ENCODE data around the gene FGF1. TPM values are rescaled to one million over a fixed set of nuclear protein-coding genes. Genes with fewer than 3 reads are reported as not detected.

Gene FGF1
- total RNA-seq, 1 donor from 2014 or later = 1.8 TPM

GRCh38 chr5:142642427-142642826 lies 43.5 kb downstream of the FGF1 start:
- DNase-seq (no peak), ATAC-seq (no peak)
- intact Hi-C loops (cut with DNase I) = no loop called here
- no peak overlapping the region for H3K27ac ChIP-seq
- no peak overlapping the region for H3K4me3 ChIP-seq
- no peaks in the 10 kb centered on the region for H3K9me3 ChIP-seq
- H3K36me3 ChIP-seq = no peaks in the 10 kb centered on the region
- no peaks in the 10 kb centered on the region for H3K27me3 ChIP-seq
- peaks cover 8% of the 10 kb centered on the region for H3K4me1 ChIP-seq
- no peak for TF ChIP-seq CTCF (IDR thresholded peaks at IDR 0.05)

- Histone ChIP-seq H3K27me3 (no peaks in the 10 kb centered on the region), H3K27ac (no peak overlapping the region), H3K36me3 (no peaks in the 10 kb centered on the region), H3K4me3 (no peak overlapping the region), H3K4me1 (peaks cover 8% of the 10 kb centered on the region), H3K9me3 (no peaks in the 10 kb centered on the region)
- intact Hi-C loops (cut with DNase I) = no loop called here
- ATAC-seq (no peak), DNase-seq (no peak)
- no peak for TF ChIP-seq CTCF (IDR thresholded peaks at IDR 0.05)
Measured at GRCh38 chr5:142641711-142642110, 44.2 kb downstream of the FGF1 start.

- Histone ChIP-seq H3K4me3 (no peak overlapping the region), H3K4me1 (peaks cover 8% of the 10 kb centered on the region), H3K27ac (no peak overlapping the region), H3K36me3 (no peaks in the 10 kb centered on the region), H3K27me3 (no peaks in the 10 kb centered on the region), H3K9me3 (no peaks in the 10 kb centered on the region)
- ATAC-seq (no peak), DNase-seq (no peak)
- no peak for TF ChIP-seq CTCF (IDR thresholded peaks at IDR 0.05)
- intact Hi-C loops (cut with DNase I) = no loop called here
Measured at GRCh38 chr5:142640316-142641005, 45.4 kb downstream of the FGF1 start.

GRCh38 chr5:142639455-142639854 lies 46.4 kb downstream of the FGF1 start:
- ATAC-seq (no peak), DNase-seq (no peak)
- Histone ChIP-seq H3K4me3 (no peak overlapping the region), H3K27me3 (no peaks in the 10 kb centered on the region), H3K27ac (no peak overlapping the region), H3K9me3 (no peaks in the 10 kb centered on the region), H3K36me3 (no peaks in the 10 kb centered on the region), H3K4me1 (no peaks in the 10 kb centered on the region)
- intact Hi-C loops (cut with DNase I) = no loop called here
- TF ChIP-seq CTCF (IDR thresholded peaks at IDR 0.05) = no peak

GRCh38 chr5:142637871-142638270 lies 48.0 kb downstream of the FGF1 start:
- ATAC-seq = no peak
- H3K27ac ChIP-seq = no peak overlapping the region
- H3K4me3 ChIP-seq = no peak overlapping the region
- H3K9me3 ChIP-seq = no peaks in the 10 kb centered on the region
- no peak for DNase-seq
- intact Hi-C loops (cut with DNase I) = no loop called here
- no peak for TF ChIP-seq CTCF (IDR thresholded peaks at IDR 0.05)
- no peaks in the 10 kb centered on the region for H3K4me1 ChIP-seq
- no peaks in the 10 kb centered on the region for H3K27me3 ChIP-seq
- H3K36me3 ChIP-seq = no peaks in the 10 kb centered on the region
